HepG2 (cell line): ENCODE results near the gene ZDHHC9. TPM values are rescaled to one million over a fixed set of nuclear protein-coding genes. Genes with fewer than 3 reads are reported as not detected.

Source experiments
- ATAC-seq: fragments of 200-7000 bp; cut with Tn5 transposase; 3 replicates; pipeline ENCODE4 v1.9.1; 2020; ENCODE audit warnings: mild to moderate bottlenecking, moderate library complexity
- BruUV-seq: library from RNA; stranded (reverse); fragments of 400-500 nt; replicated peaks from 2 replicates; lab custom pipeline; 2021; lab: Mats Ljungman, UMichigan
- CTCF ChIA-PET: fragments of 300-600 bp; formaldehyde crosslinking; extraction: SDS; loops from one replicate; lab custom pipeline; 2021; ENCODE audit warnings: low total read pairs, inconsistent platforms, low intra/inter-chr PET ratio; lab: Yijun Ruan, JAX
- POLR2A ChIA-PET: fragments of 350-600 bp; sonication (Branson Sonifier 250); formaldehyde crosslinking; loops from one replicate; lab custom pipeline; 2020; ENCODE audit warnings: antibody characterized with exemption, inconsistent platforms; lab: Yijun Ruan, JAX
- DNase-seq: peaks from one replicate; pipeline ENCODE4 v3.0.0-alpha.2; 2015; ENCODE audit warnings: low spot score
- FAIRE-seq: peaks from 3 replicates; lab custom pipeline; 2011; peaks lifted over from hg19 to GRCh38; lab: Jason Lieb, UNC
- H2AFZ ChIP-seq: one replicate; pipeline ENCODE4 v1.6.1; 2011; ENCODE audit warnings: low read length, inconsistent platforms
- H3K27ac ChIP-seq: fragments of 300-600 bp; 3 replicates; pipeline ENCODE4 v1.8.0; 2011; ENCODE audit warnings: mixed run types, mild to moderate bottlenecking, mixed read lengths, low read length, inconsistent platforms; ENCODE audit not compliant: insufficient read depth; ENCODE audit errors: extremely low read length
- H3K27me3 ChIP-seq, 2 experiments: fragments of 200-600 bp in 1 of 2; 2 replicates in 1 of 2; 3 replicates in 1 of 2; pipeline versions ENCODE4 v1.6.0 to v1.8.0; 2011; ENCODE audit warnings: low read length in 2 of 2, mild to moderate bottlenecking in 2 of 2, moderate library complexity in 2 of 2, inconsistent platforms in 1 of 2; ENCODE audit not compliant: insufficient read depth in 2 of 2, control insufficient read depth in 1 of 2
- H3K36me3 ChIP-seq, 2 experiments: fragments of 200-600 bp in 1 of 2; replicated peaks in 1 of 2; 2 replicates in 1 of 2; 3 replicates in 1 of 2; pipeline versions ENCODE4 v1.5.1 to v1.8.0; 2011; ENCODE audit warnings: low read length in 2 of 2, inconsistent platforms in 1 of 2; ENCODE audit not compliant: insufficient read depth in 2 of 2, control insufficient read depth in 1 of 2
- H3K4me1 ChIP-seq: 2 replicates; pipeline ENCODE4 v1.5.1; 2012; ENCODE audit warnings: low read length, inconsistent platforms; ENCODE audit not compliant: insufficient read depth
- H3K4me2 ChIP-seq: 2 replicates; pipeline ENCODE4 v1.6.0; 2011; ENCODE audit warnings: low read depth, low read length, inconsistent platforms
- H3K4me3 ChIP-seq, 3 experiments: fragments of 200-600 bp in 1 of 3; sonication (generic), shearing (Covaris generic) in 1 of 3; replicated peaks in 1 of 3; 2 replicates each; pipeline ENCODE4 v1.5.1; 2011 to 2016; ENCODE audit warnings: low read length in 3 of 3, inconsistent platforms in 2 of 3, low read depth in 2 of 3, mild to moderate bottlenecking in 2 of 3, control low read depth in 1 of 3, mixed read lengths in 1 of 3; ENCODE audit not compliant: insufficient read depth in 1 of 3
- H3K79me2 ChIP-seq: one replicate; pipeline ENCODE4 v1.6.1; 2011; ENCODE audit warnings: low read length, inconsistent platforms; ENCODE audit not compliant: insufficient read depth
- H3K9ac ChIP-seq: 2 replicates; pipeline ENCODE4 v1.6.0; 2011; ENCODE audit warnings: mild to moderate bottlenecking, low read depth, low read length, inconsistent platforms; ENCODE audit not compliant: insufficient read depth
- H3K9me3 ChIP-seq: 2 replicates; pipeline ENCODE4 v1.5.1; 2012; ENCODE audit warnings: mild to moderate bottlenecking, low read length
- H4K20me1 ChIP-seq: 2 replicates; pipeline ENCODE4 v1.6.0; 2011; ENCODE audit warnings: inconsistent platforms, mild to moderate bottlenecking, low read length, moderate library complexity; ENCODE audit not compliant: insufficient read depth
- ATF2 ChIP-seq: sonication (generic); formaldehyde crosslinking; IDR thresholded peaks from 2 replicates; pipeline ENCODE4 v1.4.0; 2020; ENCODE audit warnings: missing genetic modification reagents
- ATF6 ChIP-seq: sonication (generic); formaldehyde crosslinking; conservative IDR thresholded peaks from 2 replicates; pipeline ENCODE4 v1.4.0; 2020; ENCODE audit warnings: missing genetic modification reagents
- CBX1 ChIP-seq: IDR thresholded peaks from one replicate; pipeline ENCODE4 v1.6.1; 2016; ENCODE audit warnings: antibody characterized with exemption, low read depth
- MEIS1 ChIP-seq: sonication (generic); formaldehyde crosslinking; IDR thresholded peaks from 2 replicates; pipeline ENCODE4 v1.9.0; 2021; ENCODE audit warnings: mild to moderate bottlenecking, missing genetic modification reagents, moderate library complexity, borderline replicate concordance
- PAX8 ChIP-seq: sonication (generic); formaldehyde crosslinking; IDR thresholded peaks from 2 replicates; pipeline ENCODE4 v1.8.0; 2022; ENCODE audit warnings: mild to moderate bottlenecking, missing genetic modification reagents, borderline replicate concordance
- POLR2AphosphoS2 ChIP-seq: IDR thresholded peaks from 2 replicates; pipeline ENCODE4 v1.6.1; 2011; ENCODE audit warnings: low read depth, low read length, improper control_type of control experiment
- SNAI1 ChIP-seq: sonication (generic); formaldehyde crosslinking; IDR thresholded peaks from 2 replicates; pipeline ENCODE4 v1.5.0; 2020; ENCODE audit warnings: mild to moderate bottlenecking, missing genetic modification reagents, borderline replicate concordance
- ZBTB14 ChIP-seq: sonication (generic); formaldehyde crosslinking; IDR thresholded peaks from 2 replicates; pipeline ENCODE4 v1.4.0; 2020; ENCODE audit warnings: missing genetic modification reagents
- ZBTB38 ChIP-seq: sonication (generic); formaldehyde crosslinking; IDR thresholded peaks from 2 replicates; pipeline ENCODE4 v1.5.1; 2020; ENCODE audit warnings: mild to moderate bottlenecking, missing genetic modification reagents
- ZEB1 ChIP-seq: IDR thresholded peaks from 2 replicates; pipeline ENCODE4 v1.6.1; 2012; ENCODE audit warnings: mild to moderate bottlenecking, low read depth, inconsistent platforms; ENCODE audit not compliant: insufficient replicate concordance
- ZNF280B ChIP-seq: sonication (generic); formaldehyde crosslinking; IDR thresholded peaks from 2 replicates; pipeline ENCODE4 v1.5.0; 2020; ENCODE audit warnings: missing genetic modification reagents, mild to moderate bottlenecking, borderline replicate concordance
- ZNF556 ChIP-seq: sonication (generic); formaldehyde crosslinking; IDR thresholded peaks from 2 replicates; pipeline ENCODE4 v1.4.0; 2020; ENCODE audit warnings: mild to moderate bottlenecking, missing genetic modification reagents, borderline replicate concordance
- ZXDC ChIP-seq: sonication (generic); formaldehyde crosslinking; IDR thresholded peaks from 2 replicates; pipeline ENCODE4 v1.5.0; 2020; ENCODE audit warnings: mild to moderate bottlenecking, missing genetic modification reagents
- WGBS: methylation state at CpG from one replicate; pipeline ENCODE4 v1.1.6; 2017; ENCODE audit warnings: low lambda C conversion rate; 5-methylcytosine and 5-hydroxymethylcytosine counted together
- in situ Hi-C: cut with HindIII; loops from 2 replicates; pipeline ENCODE4 v1.10.0; 2017; ENCODE audit warnings: low pct_unique_long_range_greater_than_20kb; ENCODE audit not compliant: extremely low pct_ligation_motif_present
- intact Hi-C: fragments of 100-400 bp; cut with micrococcal nuclease; formaldehyde crosslinking; loops from one replicate; pipeline ENCODE4 v1.10.0; 2022; ENCODE audit not compliant: unreplicated experiment
- polyA plus RNA-seq, 8 experiments: library from polyadenylated mRNA; depleted of rRNA in 3 of 8; stranded (reverse) in 7 of 8; unstranded in 1 of 8; fragments of >200 nt; fragmentation: Illumina TruSeq in 4 of 8; extraction: Trizol in 4 of 8; gene quantifications; 2 replicates each; pipeline versions ENCODE4 v1.2.1 to v1.2.3, GENCODE V29; 2011 to 2016; ENCODE audit warnings: low read depth in 4 of 8, missing spikeins in 1 of 8, mixed read lengths in 1 of 8; ENCODE audit not compliant: insufficient read depth in 1 of 8
- total RNA-seq, 5 experiments: library from RNA; depleted of rRNA; stranded (reverse); fragments of >200 nt; fragmentation: Illumina TruSeq; extraction: Trizol; gene quantifications; 2 replicates each; pipeline ENCODE4 v1.2.3, GENCODE V29; 2016; ENCODE audit warnings: low read depth in 1 of 5

Gene ZDHHC9
- total and polyA plus RNA-seq, 2 of the 13 experiments (the other 11 are each of a cell fraction or from before 2014, with no cell fraction given): 28.3 to 53.1 TPM

GRCh38 chrX:129823522-129823921, 20.2 kb downstream of the ZDHHC9 start:
- FAIRE-seq: no peak
- no peaks in the 10 kb centered on the region for H3K9me3 ChIP-seq
- peaks cover 5% of the 10 kb centered on the region for H3K79me2 ChIP-seq
- no peak overlapping the region for H3K4me3 ChIP-seq
- H3K36me3 ChIP-seq: peaks cover 0 to 10% of the 10 kb centered on the region in 2 experiments; a peak in 3 of 5 replicates
- H2AFZ ChIP-seq: no peak overlapping the region
- POLR2A ChIA-PET: no interaction called here
- CTCF ChIA-PET: no interaction called here
- no peak for DNase-seq
- no peak overlapping the region for H3K9ac ChIP-seq
- no peak overlapping the region for H3K4me2 ChIP-seq
- in situ Hi-C loops: no loop called here
- BruUV-seq: no TSS peak
- H4K20me1 ChIP-seq: no peaks in the 10 kb centered on the region
- 99% methylated on average over 5 of the region's 6 CpGs for WGBS
- ATAC-seq: no peak
- intact Hi-C loops: no loop called here
- no peak overlapping the region for H3K27ac ChIP-seq
- H3K27me3 ChIP-seq: no peaks in the 10 kb centered on the region
- peaks cover 16% of the 10 kb centered on the region for H3K4me1 ChIP-seq
- TF ChIP-seq POLR2AphosphoS2 (no peak), ZNF556 (no peak), ATF2 (CRISPR knock-in tag) (no peak), CBX1 (no peak), ZEB1 (no peak), MEIS1 (CRISPR knock-in tag) (no peak), ZBTB14 (CRISPR knock-in tag) (no peak), ZNF280B (CRISPR knock-in tag) (no peak), ZBTB38 (no peak), ATF6 (no peak), SNAI1 (CRISPR knock-in tag) (no peak), PAX8 (CRISPR knock-in tag) (no peak), ZXDC (CRISPR knock-in tag) (no peak)
